Tibial nerve (tissue), 4 donors: Measurements from ENCODE around the gene BICDL2.

ENCODE experiments used
- CTCF ChIP-seq, 5 experiments: fragments of 200-600 bp in 3 of 5; fragments of 450-650 bp in 2 of 5; sonication (generic) in 3 of 5; IDR thresholded peaks; one replicate each; pipeline ENCODE4 v1.5.1; 2016 to 2019; ENCODE audit warnings: antibody characterized with exemption in 5 of 5, mild to moderate bottlenecking in 3 of 5, moderate library complexity in 2 of 5
- EP300 ChIP-seq, 2 donors: sonication (generic); formaldehyde crosslinking; IDR thresholded peaks; one replicate each; pipeline ENCODE4 v1.6.1; 2017; ENCODE audit warnings: antibody characterized with exemption in 2 of 2, mild to moderate bottlenecking in 1 of 2
- POLR2A ChIP-seq, 2 donors: fragments of 450-650 bp; IDR thresholded peaks; one replicate each; pipeline ENCODE4 v1.6.1; 2017; ENCODE audit warnings: antibody characterized with exemption in 2 of 2, mild to moderate bottlenecking in 2 of 2, moderate library complexity in 2 of 2

DNA sequence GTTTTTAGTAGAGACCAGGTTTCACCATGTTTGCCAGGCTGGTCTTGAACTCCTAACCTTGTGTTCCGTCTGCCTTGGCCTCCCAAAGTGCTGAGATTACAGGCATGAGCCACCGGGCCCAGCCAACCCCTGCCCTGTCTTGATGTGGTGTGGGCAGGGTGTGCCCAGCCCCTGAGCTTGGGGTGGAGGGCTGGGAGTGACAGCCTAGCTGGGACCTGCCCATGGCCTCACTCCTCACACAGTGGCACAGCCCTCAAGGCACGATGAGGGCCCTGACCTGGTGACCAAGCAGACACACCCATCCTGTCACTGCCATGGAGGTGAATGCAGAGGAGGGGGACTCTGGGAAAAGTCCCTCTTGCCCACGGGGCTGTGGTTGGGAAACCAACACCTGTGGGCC is 31.7 kb upstream of the BICDL2 start:
- TF ChIP-seq CTCF (IDR thresholded peaks at IDR 0.05), result no peak
- TF ChIP-seq EP300 (IDR thresholded peaks at IDR 0.05), result no peak
- TF ChIP-seq POLR2A (IDR thresholded peaks at IDR 0.05), result no peak
